H1 (cell line): Measurements from ENCODE around the gene C22orf31.

ENCODE experiments used
- CBX8 ChIP-seq: fragments of 300-800, 300-1000 bp; sonication (generic); IDR thresholded peaks from 2 replicates; pipeline ENCODE4 v1.7.1; 2016; ENCODE audit warnings: low read depth, low read length, borderline replicate concordance
- HDAC2 ChIP-seq, 2 experiments: fragments of 300-600 bp in 1 of 2; sonication (generic) in 1 of 2; IDR thresholded peaks; 2 replicates each; pipeline ENCODE4 v1.6.1; 2011 to 2012; ENCODE audit warnings: low read depth in 2 of 2, low read length in 2 of 2, mild to moderate bottlenecking in 2 of 2, moderate library complexity in 2 of 2, borderline replicate concordance in 1 of 2, inconsistent platforms in 1 of 2
- JUN ChIP-seq: IDR thresholded peaks from 2 replicates; pipeline ENCODE4 v1.6.1; 2011; ENCODE audit warnings: low read depth, mild to moderate bottlenecking, improper control_type of control experiment, low read length
- JUND ChIP-seq: IDR thresholded peaks from 2 replicates; pipeline ENCODE4 v1.6.1; 2011; ENCODE audit warnings: mild to moderate bottlenecking, improper control_type of control experiment, low read length
- KDM4A ChIP-seq: IDR thresholded peaks from one replicate; pipeline ENCODE4 v1.7.1; 2012; ENCODE audit warnings: low read depth, mild to moderate bottlenecking, moderate library complexity, low read length, inconsistent platforms; ENCODE audit not compliant: severe bottlenecking
- KDM5A ChIP-seq: fragments of 200-600 bp; IDR thresholded peaks from 2 replicates; pipeline ENCODE4 v1.7.1; 2012; ENCODE audit warnings: mild to moderate bottlenecking, low read length, inconsistent platforms, mixed read lengths
- POLR2A ChIP-seq, 2 experiments: IDR thresholded peaks; 1 replicate in 1 of 2; 2 replicates in 1 of 2; pipeline ENCODE4 v1.6.1; 2011; ENCODE audit warnings: low read depth in 2 of 2, low read length in 2 of 2, mild to moderate bottlenecking in 2 of 2; ENCODE audit errors: control extremely low read depth in 1 of 2
- POLR2AphosphoS5 ChIP-seq: IDR thresholded peaks from 2 replicates; pipeline ENCODE4 v1.6.1; 2011; ENCODE audit warnings: low read depth, low read length
- RAD21 ChIP-seq, 2 experiments: IDR thresholded peaks in 1 of 2; conservative IDR thresholded peaks in 1 of 2; 2 replicates each; pipeline ENCODE4 v1.6.1; 2011; ENCODE audit warnings: low read depth in 2 of 2, low read length in 2 of 2, improper control_type of control experiment in 1 of 2, inconsistent platforms in 1 of 2, mild to moderate bottlenecking in 1 of 2, moderate library complexity in 1 of 2
- RBBP5 ChIP-seq: IDR thresholded peaks from 2 replicates; pipeline ENCODE4 v1.7.1; 2012; ENCODE audit warnings: low read depth, mild to moderate bottlenecking, inconsistent platforms, low read length, moderate library complexity, borderline replicate concordance
- TAF7 ChIP-seq: optimal IDR thresholded peaks from 2 replicates; pipeline ENCODE3; 2011; ENCODE audit warnings: low read depth, mild to moderate bottlenecking, inconsistent platforms, low read length, moderate library complexity, borderline replicate concordance
- YY1 ChIP-seq: IDR thresholded peaks from 2 replicates; pipeline ENCODE4 v1.6.1; 2011; ENCODE audit warnings: low read depth, mild to moderate bottlenecking, low read length
- TF ChIP-seq, protein P1 (sequence below), 3 experiments: IDR thresholded peaks; 1 replicate in 2 of 3; 2 replicates in 1 of 3; pipeline versions ENCODE4 v1.5.1 to v1.6.1; 2011; ENCODE audit warnings: low read length in 3 of 3, mild to moderate bottlenecking in 3 of 3, inconsistent platforms in 2 of 3, low read depth in 1 of 3, moderate library complexity in 1 of 3; ENCODE audit not compliant: insufficient read depth in 1 of 3; ENCODE audit errors: control extremely low read depth in 1 of 3

GRCh38 chr22:29040385-29041275 lies 21.0 kb downstream of the C22orf31 start:
- TF ChIP-seq, protein P1, sequence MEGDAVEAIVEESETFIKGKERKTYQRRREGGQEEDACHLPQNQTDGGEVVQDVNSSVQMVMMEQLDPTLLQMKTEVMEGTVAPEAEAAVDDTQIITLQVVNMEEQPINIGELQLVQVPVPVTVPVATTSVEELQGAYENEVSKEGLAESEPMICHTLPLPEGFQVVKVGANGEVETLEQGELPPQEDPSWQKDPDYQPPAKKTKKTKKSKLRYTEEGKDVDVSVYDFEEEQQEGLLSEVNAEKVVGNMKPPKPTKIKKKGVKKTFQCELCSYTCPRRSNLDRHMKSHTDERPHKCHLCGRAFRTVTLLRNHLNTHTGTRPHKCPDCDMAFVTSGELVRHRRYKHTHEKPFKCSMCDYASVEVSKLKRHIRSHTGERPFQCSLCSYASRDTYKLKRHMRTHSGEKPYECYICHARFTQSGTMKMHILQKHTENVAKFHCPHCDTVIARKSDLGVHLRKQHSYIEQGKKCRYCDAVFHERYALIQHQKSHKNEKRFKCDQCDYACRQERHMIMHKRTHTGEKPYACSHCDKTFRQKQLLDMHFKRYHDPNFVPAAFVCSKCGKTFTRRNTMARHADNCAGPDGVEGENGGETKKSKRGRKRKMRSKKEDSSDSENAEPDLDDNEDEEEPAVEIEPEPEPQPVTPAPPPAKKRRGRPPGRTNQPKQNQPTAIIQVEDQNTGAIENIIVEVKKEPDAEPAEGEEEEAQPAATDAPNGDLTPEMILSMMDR (IDR thresholded peaks at IDR 0.05; ENCODE audit: control extremely low read depth in 1 of 3, insufficient read depth in 1 of 3, low read depth in 1 of 3, low read length in 3 of 3) = peak; percentile 48 to 91 (median 88)
- TF ChIP-seq RAD21 (IDR thresholded peaks at IDR 0.05 in 1 of 2, conservative IDR thresholded peaks at IDR 0.05 in 1 of 2; ENCODE audit: low read depth in 2 of 2, low read length in 2 of 2) (peak; percentile 92 to 98), HDAC2 (IDR thresholded peaks at IDR 0.05; ENCODE audit: borderline replicate concordance in 1 of 2, low read depth in 2 of 2, low read length in 2 of 2) (no peak), POLR2A (IDR thresholded peaks at IDR 0.05; ENCODE audit: control extremely low read depth in 1 of 2, low read depth in 2 of 2, low read length in 2 of 2) (no peak), YY1 (no peak), KDM4A (no peak), RBBP5 (no peak), KDM5A (no peak), JUND (no peak), CBX8 (no peak), JUN (no peak), TAF7 (no peak), POLR2AphosphoS5 (no peak)
